GM06990 (cell line): Measurements from ENCODE around the gene RAPGEF5.

Experiments
- DNase-seq: peaks from one replicate; pipeline ENCODE4 v3.0.0-alpha.2; 2011; ENCODE audit not compliant: insufficient read length; ENCODE audit errors: extremely low read depth
- H3K27me3 ChIP-seq: replicated peaks from 2 replicates; pipeline ENCODE4 v1.6.0; 2011; ENCODE audit warnings: low read length; ENCODE audit not compliant: control insufficient read depth, insufficient read depth
- H3K36me3 ChIP-seq: 2 replicates; pipeline ENCODE4 v1.5.1; 2011; ENCODE audit warnings: low read length; ENCODE audit not compliant: control insufficient read depth, insufficient read depth
- H3K4me3 ChIP-seq: replicated peaks from 2 replicates; pipeline ENCODE4 v1.5.1; 2011; ENCODE audit warnings: low read depth, mild to moderate bottlenecking, control low read depth, low read length
- TF ChIP-seq, protein P1 (sequence below): IDR thresholded peaks from 2 replicates; pipeline ENCODE4 v1.5.1; 2011; ENCODE audit warnings: low read length, control low read depth, mild to moderate bottlenecking, inconsistent platforms; ENCODE audit not compliant: insufficient read depth, poor library complexity, severe bottlenecking

Gene RAPGEF5

DNA sequence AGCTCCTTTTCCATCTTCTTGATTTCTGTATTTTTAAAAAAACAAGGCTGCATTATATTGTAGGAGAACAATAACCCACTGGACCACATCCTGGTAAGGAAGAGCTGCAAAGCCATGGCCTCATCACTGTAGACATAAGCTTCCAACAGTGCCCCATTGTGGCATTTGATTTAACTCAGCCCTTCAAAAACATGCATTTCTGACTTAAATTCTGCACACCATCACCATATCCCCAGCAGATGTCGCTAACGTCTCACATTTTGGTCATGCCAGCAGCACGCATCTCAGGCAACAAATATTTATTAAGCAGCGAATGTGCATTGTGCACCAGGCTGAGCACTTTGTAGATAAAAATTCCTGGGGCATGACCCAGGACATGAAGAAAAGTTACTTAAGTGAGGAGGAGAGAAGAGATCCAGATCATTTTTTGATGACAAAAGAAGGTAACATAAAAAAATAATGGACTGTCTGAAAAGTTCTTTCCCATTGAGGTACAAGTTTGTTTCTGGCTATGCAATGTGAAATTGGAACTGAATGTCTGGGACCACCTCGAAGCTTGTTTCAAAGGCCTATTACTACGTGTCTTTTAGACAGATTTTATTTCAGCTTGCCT is 246.6 kb downstream of the RAPGEF5 start:
- TF ChIP-seq, protein P1, sequence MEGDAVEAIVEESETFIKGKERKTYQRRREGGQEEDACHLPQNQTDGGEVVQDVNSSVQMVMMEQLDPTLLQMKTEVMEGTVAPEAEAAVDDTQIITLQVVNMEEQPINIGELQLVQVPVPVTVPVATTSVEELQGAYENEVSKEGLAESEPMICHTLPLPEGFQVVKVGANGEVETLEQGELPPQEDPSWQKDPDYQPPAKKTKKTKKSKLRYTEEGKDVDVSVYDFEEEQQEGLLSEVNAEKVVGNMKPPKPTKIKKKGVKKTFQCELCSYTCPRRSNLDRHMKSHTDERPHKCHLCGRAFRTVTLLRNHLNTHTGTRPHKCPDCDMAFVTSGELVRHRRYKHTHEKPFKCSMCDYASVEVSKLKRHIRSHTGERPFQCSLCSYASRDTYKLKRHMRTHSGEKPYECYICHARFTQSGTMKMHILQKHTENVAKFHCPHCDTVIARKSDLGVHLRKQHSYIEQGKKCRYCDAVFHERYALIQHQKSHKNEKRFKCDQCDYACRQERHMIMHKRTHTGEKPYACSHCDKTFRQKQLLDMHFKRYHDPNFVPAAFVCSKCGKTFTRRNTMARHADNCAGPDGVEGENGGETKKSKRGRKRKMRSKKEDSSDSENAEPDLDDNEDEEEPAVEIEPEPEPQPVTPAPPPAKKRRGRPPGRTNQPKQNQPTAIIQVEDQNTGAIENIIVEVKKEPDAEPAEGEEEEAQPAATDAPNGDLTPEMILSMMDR, result peak; percentile 73
- peak; percentile 31 for DNase-seq
- Histone ChIP-seq H3K4me3 (no peak overlapping the region), H3K27me3 (no peaks in the 10 kb centered on the region), H3K36me3 (no peaks in the 10 kb centered on the region)

DNA sequence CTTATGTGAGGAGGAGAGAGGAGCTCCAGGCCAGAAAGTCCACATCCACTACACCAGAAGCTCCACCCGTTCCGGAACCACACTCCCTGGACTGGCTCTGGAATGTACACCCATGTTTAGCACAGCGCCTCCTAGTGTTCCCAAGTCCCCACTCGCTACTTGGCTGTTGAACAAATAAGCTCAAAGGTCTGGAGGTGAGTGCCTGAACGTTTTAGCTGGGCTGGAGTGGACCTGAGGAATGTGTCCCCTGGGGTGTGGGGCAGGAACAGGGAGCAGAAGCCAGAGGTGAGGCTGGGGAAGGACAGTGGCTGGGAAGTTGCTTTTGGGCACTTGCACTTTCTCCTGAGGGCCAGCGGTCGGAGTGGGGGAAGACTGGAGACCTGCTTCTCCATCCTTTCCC is 247.2 kb downstream of the RAPGEF5 start:
- TF ChIP-seq, protein P1, result peak; percentile 66
- no peaks in the 10 kb centered on the region for H3K36me3 ChIP-seq
- no peaks in the 10 kb centered on the region for H3K27me3 ChIP-seq
- H3K4me3 ChIP-seq, result no peak overlapping the region
- no peak for DNase-seq

DNA sequence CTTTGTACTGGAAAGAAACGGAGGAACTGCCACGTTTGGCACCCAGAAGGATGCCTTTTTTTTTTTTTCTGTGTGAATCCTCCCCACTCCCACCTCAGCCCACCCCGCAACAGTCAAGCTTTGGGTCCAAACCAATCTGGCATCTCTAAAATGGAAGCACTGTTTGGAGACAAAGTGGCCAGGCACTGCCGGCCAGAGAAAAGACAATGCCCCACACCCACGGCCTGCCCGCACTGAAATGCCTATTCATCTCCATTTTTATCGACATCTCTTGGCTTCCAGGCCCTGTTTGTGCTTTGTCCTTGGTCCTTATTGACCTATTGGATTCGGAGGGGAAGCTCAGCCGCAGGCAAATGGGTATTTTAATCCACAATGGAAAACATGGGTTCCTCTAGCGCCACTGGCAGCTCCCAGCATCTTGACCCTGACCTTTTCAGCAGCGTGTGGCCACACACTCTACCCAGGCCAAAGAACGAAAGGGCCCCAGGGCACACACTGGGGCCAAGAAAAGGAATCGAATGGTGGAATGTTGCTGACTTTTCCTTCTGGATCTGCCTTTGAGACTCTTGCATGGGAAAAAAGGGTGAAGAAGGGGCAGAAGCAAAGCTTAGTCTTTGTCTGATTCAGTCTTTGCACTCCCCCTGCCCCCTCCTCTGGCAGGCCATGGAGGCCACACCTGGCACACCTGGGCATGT is 248.7 kb downstream of the RAPGEF5 start:
- no peaks in the 10 kb centered on the region for H3K36me3 ChIP-seq
- H3K27me3 ChIP-seq, result no peaks in the 10 kb centered on the region
- no peak for DNase-seq
- TF ChIP-seq, protein P1, result no peak
- no peak overlapping the region for H3K4me3 ChIP-seq

DNA sequence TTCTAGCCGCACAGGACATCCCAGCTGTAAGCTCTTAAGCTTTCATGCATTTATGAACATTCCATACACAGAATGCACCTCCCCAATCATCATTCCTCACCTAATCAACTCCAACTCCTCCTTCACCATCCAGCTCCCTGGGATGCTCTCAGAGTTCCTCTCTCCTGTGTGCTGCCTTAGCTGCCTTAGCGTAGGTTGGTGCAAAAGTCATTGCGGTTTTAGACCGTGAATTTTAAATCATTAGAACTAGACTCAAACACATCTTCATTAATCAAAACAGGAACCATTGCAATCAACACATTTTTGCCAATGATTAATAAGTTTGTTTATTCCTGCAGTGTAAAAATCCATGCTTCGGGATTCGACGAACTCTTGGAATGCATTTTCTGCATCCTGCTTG is 251.4 kb downstream of the RAPGEF5 start:
- Histone ChIP-seq H3K36me3 (no peaks in the 10 kb centered on the region), H3K27me3 (no peaks in the 10 kb centered on the region), H3K4me3 (no peak overlapping the region)
- TF ChIP-seq, protein P1, result no peak
- DNase-seq, result no peak

DNA sequence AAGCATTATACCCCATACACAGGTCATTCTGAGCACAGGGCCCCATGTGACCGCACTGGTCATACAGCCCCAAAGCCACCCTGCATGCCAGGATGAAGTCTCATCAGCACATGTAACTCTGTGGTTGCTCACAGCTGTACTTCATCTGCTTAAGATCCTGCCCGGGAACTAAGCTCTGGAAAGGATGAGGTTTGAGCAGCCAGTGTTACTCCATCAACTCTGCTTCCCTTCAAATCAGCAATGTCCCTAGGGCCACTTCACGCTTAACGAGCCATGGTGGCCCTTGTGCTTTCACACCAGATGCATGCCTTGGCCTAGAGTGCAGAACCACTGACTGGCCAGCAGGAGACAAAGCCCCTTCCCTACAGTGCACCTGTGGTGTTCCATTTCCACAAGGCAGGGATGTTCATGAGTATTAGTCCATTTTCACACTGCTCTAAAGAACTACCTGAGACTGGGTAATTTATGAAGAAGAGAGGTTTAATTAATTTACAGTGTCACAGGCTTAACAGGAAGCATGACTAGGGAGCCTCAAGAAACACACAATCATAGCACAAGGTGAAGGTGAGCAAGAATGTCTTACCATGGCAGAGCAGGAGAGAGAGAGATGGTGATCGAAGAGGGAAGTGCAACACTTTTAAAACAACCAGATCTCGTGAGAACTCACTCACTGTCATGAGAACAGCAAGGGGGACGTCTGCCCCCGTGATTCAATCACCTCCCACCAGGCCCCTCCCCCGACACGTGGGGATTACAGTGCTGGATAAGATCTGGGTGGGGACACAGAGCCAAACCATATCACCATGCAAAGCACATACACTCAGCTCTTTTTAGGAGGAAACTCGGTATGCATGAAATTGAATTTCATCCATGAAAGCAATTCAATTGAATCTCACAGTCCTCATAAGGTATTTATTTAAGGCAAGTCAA is 262.3 kb downstream of the RAPGEF5 start:
- TF ChIP-seq, protein P1, result peak; percentile 10
- no peak overlapping the region for H3K4me3 ChIP-seq
- DNase-seq, result no peak
- H3K36me3 ChIP-seq, result no peaks in the 10 kb centered on the region
- H3K27me3 ChIP-seq, result no peaks in the 10 kb centered on the region
